PC-3 (cell line): ENCODE data around the gene ZNF506. TPM values are rescaled to one million over a fixed set of nuclear protein-coding genes. Genes with fewer than 3 reads are reported as not detected.

ENCODE experiments used
- ATAC-seq: fragments of 200-7000 bp; cut with Tn5 transposase; 2 replicates; pipeline ENCODE4 v1.9.1; 2020; ENCODE audit warnings: mild to moderate bottlenecking, moderate library complexity
- BruUV-seq: library from RNA; stranded (reverse); fragments of 400-500 nt; replicated peaks from 2 replicates; lab custom pipeline; 2021; lab: Mats Ljungman, UMichigan
- CTCF ChIA-PET: fragments of 300-600 bp; sonication (Branson Sonifier 250); formaldehyde crosslinking; loops from one replicate; lab custom pipeline; 2022; ENCODE audit warnings: antibody characterized with exemption; lab: Charles Lee
- POLR2A ChIA-PET: fragments of 300-600 bp; sonication (Branson Sonifier 250); formaldehyde crosslinking; loops from one replicate; lab custom pipeline; 2022; ENCODE audit warnings: antibody characterized with exemption; ENCODE audit not compliant: unreplicated experiment; lab: Charles Lee
- DNase-seq: peaks from one replicate; pipeline ENCODE4 v3.0.0-alpha.2; 2015
- H2AFZ ChIP-seq: fragments of 300-600 bp; sonication (generic); 2 replicates; pipeline ENCODE4 v1.6.0; 2016; ENCODE audit warnings: antibody characterized with exemption, low read length
- H3F3A ChIP-seq: fragments of 300-600 bp; sonication (generic); one replicate; pipeline ENCODE4 v1.6.0; 2017; ENCODE audit warnings: antibody characterized with exemption, low read length, control low read depth, mild to moderate bottlenecking; ENCODE audit not compliant: unreplicated experiment
- H3K27ac ChIP-seq: fragments of 300-600 bp; sonication (generic); 2 replicates; pipeline ENCODE4 v1.5.1; 2016; ENCODE audit warnings: mild to moderate bottlenecking, low read length
- H3K27me3 ChIP-seq: fragments of 300-600 bp; sonication (generic); 2 replicates; pipeline ENCODE4 v1.6.1; 2016; ENCODE audit warnings: low read length, mixed read lengths
- H3K36me3 ChIP-seq: fragments of 300-600 bp; sonication (generic); 2 replicates; pipeline ENCODE4 v1.6.1; 2016; ENCODE audit warnings: low read depth, mixed run types, low read length, mixed read lengths
- H3K4me1 ChIP-seq: fragments of 300-600 bp; sonication (generic); 2 replicates; pipeline ENCODE4 v1.5.1; 2016; ENCODE audit warnings: low read length; ENCODE audit not compliant: insufficient read depth
- H3K4me2 ChIP-seq: fragments of 300-600 bp; sonication (generic); 2 replicates; pipeline ENCODE4 v1.6.0; 2016; ENCODE audit warnings: low read length
- H3K4me3 ChIP-seq: fragments of 300-600 bp; sonication (generic); 2 replicates; pipeline ENCODE4 v1.5.1; 2016; ENCODE audit warnings: mild to moderate bottlenecking, low read length, mixed read lengths
- H3K79me2 ChIP-seq: fragments of 300-600 bp; sonication (generic); 2 replicates; pipeline ENCODE4 v1.6.1; 2017; ENCODE audit warnings: low read length, mixed read lengths
- H3K9ac ChIP-seq: fragments of 300-600 bp; sonication (generic); 2 replicates; pipeline ENCODE4 v1.6.0; 2016; ENCODE audit warnings: mild to moderate bottlenecking, low read length
- H3K9me2 ChIP-seq: fragments of 300-600 bp; sonication (generic); replicated peaks from 2 replicates; pipeline ENCODE4 v1.6.1; 2016; ENCODE audit warnings: mixed run types, low read length, mixed read lengths
- H3K9me3 ChIP-seq: fragments of 300-600 bp; sonication (generic); 2 replicates; pipeline ENCODE4 v1.6.1; 2016; ENCODE audit warnings: low read length, mixed read lengths
- H4K20me1 ChIP-seq: fragments of 300-600 bp; sonication (generic); 2 replicates; pipeline ENCODE4 v1.6.1; 2016; ENCODE audit warnings: low read length, mixed read lengths
- CTCF ChIP-seq: fragments of 300-600 bp; sonication (generic); conservative IDR thresholded peaks from 2 replicates; pipeline ENCODE4 v1.5.1; 2017; ENCODE audit warnings: antibody characterized with exemption, low read depth, mild to moderate bottlenecking, low read length
- EZH2 ChIP-seq: fragments of 300-600 bp; sonication (generic); IDR thresholded peaks from one replicate; pipeline ENCODE4 v1.6.1; 2017; ENCODE audit warnings: antibody characterized with exemption, mild to moderate bottlenecking, low read length; ENCODE audit not compliant: unreplicated experiment
- EZH2phosphoT487 ChIP-seq: fragments of 300-600 bp; sonication (generic); IDR thresholded peaks from 2 replicates; pipeline ENCODE4 v1.6.1; 2018; ENCODE audit warnings: mild to moderate bottlenecking, antibody characterized with exemption, low read length, borderline replicate concordance
- intact Hi-C: fragments of 100-400 bp; cut with micrococcal nuclease; formaldehyde crosslinking; loops from 2 replicates; pipeline ENCODE4 v1.9.0; 2023
- total RNA-seq: library from RNA; depleted of rRNA; stranded (reverse); fragments of >200 nt; gene quantifications from 2 replicates; pipeline ENCODE4 v1.2.3, GENCODE V29; 2014

The ZNF506 gene
- total RNA-seq, 1 experiment from 2014 or later, result 2.4 TPM

GRCh38 chr19:19749117-19749907, 72.2 kb downstream of the ZNF506 start:
- TF ChIP-seq CTCF, result no peak
- TF ChIP-seq EZH2, result no peak
- H2AFZ ChIP-seq, result no peak overlapping the region
- no peak for DNase-seq
- H3K9me3 ChIP-seq, result 0 out of 2 replicates have a peak, but pooled peaks cover 4% of the 10 kb centered on the region
- H4K20me1 ChIP-seq, result no peaks in the 10 kb centered on the region
- no peaks in the 10 kb centered on the region for H3K9me2 ChIP-seq
- H3K27me3 ChIP-seq, result no peaks in the 10 kb centered on the region
- H3K4me3 ChIP-seq, result no peak overlapping the region
- no peaks in the 10 kb centered on the region for H3K36me3 ChIP-seq
- ATAC-seq, result no peak
- ChIA-PET CTCF (no interaction called here), POLR2A (no interaction called here)
- H3K4me1 ChIP-seq, result no peaks in the 10 kb centered on the region
- intact Hi-C loops, result no loop called here
- BruUV-seq, result no TSS peak
- H3K79me2 ChIP-seq, result no peaks in the 10 kb centered on the region
- H3K9ac ChIP-seq, result no peak overlapping the region
- H3F3A ChIP-seq, result no peaks in the 10 kb centered on the region
- no peak overlapping the region for H3K27ac ChIP-seq
- no peak overlapping the region for H3K4me2 ChIP-seq

- Histone ChIP-seq H4K20me1 (no peaks in the 10 kb centered on the region), H2AFZ (no peak overlapping the region), H3K36me3 (no peaks in the 10 kb centered on the region), H3F3A (no peaks in the 10 kb centered on the region), H3K9me2 (no peaks in the 10 kb centered on the region), H3K27me3 (no peaks in the 10 kb centered on the region), H3K4me1 (no peaks in the 10 kb centered on the region), H3K4me2 (no peak overlapping the region), H3K9ac (no peak overlapping the region), H3K27ac (no peak overlapping the region), H3K4me3 (no peak overlapping the region), H3K9me3 (0 out of 2 replicates have a peak, but pooled peaks cover 4% of the 10 kb centered on the region), H3K79me2 (no peaks in the 10 kb centered on the region)
- CTCF ChIA-PET, result no interaction called here
- DNase-seq, result no peak
- no TSS peak for BruUV-seq
- POLR2A ChIA-PET, result no interaction called here
- intact Hi-C loops, result no loop called here
- TF ChIP-seq EZH2, result no peak
- no peak for TF ChIP-seq CTCF
- TF ChIP-seq EZH2phosphoT487, result no peak
- ATAC-seq, result no peak
Observed at GRCh38 chr19:19748249-19748938, 73.2 kb downstream of the ZNF506 start.
